Activated naive CD4-positive, alpha-beta T cell treated with anti-CD3 and anti-CD28 coated beads, Interleukin-2, amount 50 U/mL, for 24 hours (primary cell): ENCODE data around the gene TRAPPC2.
"Not testable (repeated sequence)": the region's sequence is repeated elsewhere in the genome, so short reads cannot be mapped to it uniquely, and the experiment has no call there.

Experiments used
- H3K27ac Mint-ChIP-seq: one replicate; pipeline ENCODE4 v1.8.0; 2021; ENCODE audit warnings: mild to moderate bottlenecking, mixed read lengths
- H3K27me3 Mint-ChIP-seq: one replicate; pipeline ENCODE4 v1.8.0; 2021; ENCODE audit warnings: mixed read lengths
- H3K36me3 Mint-ChIP-seq: one replicate; pipeline ENCODE4 v1.8.0; 2021; ENCODE audit warnings: mixed read lengths
- H3K4me1 Mint-ChIP-seq: one replicate; pipeline ENCODE4 v1.8.0; 2021; ENCODE audit warnings: mixed read lengths
- H3K4me3 Mint-ChIP-seq: one replicate; pipeline ENCODE4 v1.8.0; 2021; ENCODE audit warnings: mild to moderate bottlenecking, mixed read lengths
- H3K9me3 Mint-ChIP-seq: one replicate; pipeline ENCODE4 v1.8.0; 2021; ENCODE audit warnings: mixed read lengths

The TRAPPC2 gene

DNA sequence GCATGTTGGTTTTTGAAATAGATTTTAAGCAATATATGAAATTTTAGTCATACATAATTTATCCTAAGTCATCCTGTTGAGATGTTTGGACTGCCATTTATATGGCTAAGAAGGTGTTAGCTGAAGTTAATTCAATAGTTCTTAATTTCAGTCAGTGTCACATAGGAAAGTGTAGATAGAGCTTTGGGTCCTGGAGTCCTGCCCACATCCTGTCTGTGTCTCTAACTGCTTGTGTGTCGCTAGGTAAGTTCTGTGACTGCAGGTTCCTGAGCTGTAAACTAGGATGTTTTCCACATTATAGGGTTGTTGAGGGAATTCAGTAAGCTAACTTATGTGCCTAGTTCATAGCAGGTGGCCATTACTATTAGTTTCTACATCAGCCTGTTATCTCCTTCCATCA lies 20.8 kb upstream of the TRAPPC2 start:
- H3K4me1 Mint-ChIP-seq = peaks cover 31% of the 10 kb centered on the region
- no peak overlapping the region for H3K27ac Mint-ChIP-seq
- H3K27me3 Mint-ChIP-seq = no peaks in the 10 kb centered on the region
- peaks cover 15% of the 10 kb centered on the region for H3K36me3 Mint-ChIP-seq
- H3K4me3 Mint-ChIP-seq = no peak overlapping the region
- H3K9me3 Mint-ChIP-seq = no peaks in the 10 kb centered on the region

DNA sequence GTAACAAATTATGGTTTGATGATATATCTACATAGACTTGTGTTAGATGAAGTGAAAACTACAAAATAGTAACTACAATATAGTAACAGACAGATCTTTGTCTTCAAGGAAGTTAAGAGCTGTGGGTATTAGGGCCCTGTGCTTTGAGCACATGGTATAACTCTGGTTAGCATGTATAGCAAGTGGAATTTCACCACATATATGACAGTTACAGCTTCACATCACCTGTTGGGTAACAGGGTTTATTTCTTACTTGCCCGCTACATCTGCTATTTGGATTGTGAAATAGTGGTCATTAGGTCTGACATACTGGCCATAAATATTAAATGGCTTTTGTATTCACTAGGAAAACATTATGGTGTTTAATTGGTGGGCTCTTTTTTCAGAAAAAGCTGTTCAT lies 20.3 kb upstream of the TRAPPC2 start:
- Mint-ChIP-seq H3K9me3 (no peaks in the 10 kb centered on the region), H3K36me3 (peaks cover 13% of the 10 kb centered on the region), H3K27ac (no peak overlapping the region)

DNA sequence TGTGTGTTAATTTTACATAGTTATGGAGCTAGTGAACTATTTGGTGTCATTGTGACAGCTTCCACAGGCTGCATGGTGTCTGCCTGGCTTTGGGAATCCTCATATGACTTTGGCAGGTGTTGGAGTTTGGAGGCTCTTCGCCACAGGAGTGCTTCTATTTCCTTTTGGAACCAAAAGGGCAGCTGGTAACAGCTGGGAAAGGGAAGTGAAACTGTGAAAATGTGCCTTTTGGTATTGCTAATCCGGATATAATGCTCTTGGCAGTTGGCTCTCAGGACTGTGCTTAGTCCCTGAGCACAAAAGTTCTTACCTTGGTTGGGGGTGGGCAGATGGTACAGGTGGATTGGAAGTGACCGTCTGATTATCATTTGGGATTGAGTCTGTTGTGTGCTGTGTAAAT lies 18.2 kb upstream of the TRAPPC2 start:
- peaks cover 6% of the 10 kb centered on the region for H3K36me3 Mint-ChIP-seq
- H3K27ac Mint-ChIP-seq = peak overlapping the region; percentile 82
- H3K9me3 Mint-ChIP-seq = no peaks in the 10 kb centered on the region
- H3K4me1 Mint-ChIP-seq = peaks cover 31% of the 10 kb centered on the region
- no peaks in the 10 kb centered on the region for H3K27me3 Mint-ChIP-seq
- no peak overlapping the region for H3K4me3 Mint-ChIP-seq

More for the DNA sequence above, 20.3 kb upstream of the TRAPPC2 start:
- peaks cover 35% of the 10 kb centered on the region for H3K4me1 Mint-ChIP-seq
- H3K27me3 Mint-ChIP-seq = no peaks in the 10 kb centered on the region
- H3K4me3 Mint-ChIP-seq = no peak overlapping the region

DNA sequence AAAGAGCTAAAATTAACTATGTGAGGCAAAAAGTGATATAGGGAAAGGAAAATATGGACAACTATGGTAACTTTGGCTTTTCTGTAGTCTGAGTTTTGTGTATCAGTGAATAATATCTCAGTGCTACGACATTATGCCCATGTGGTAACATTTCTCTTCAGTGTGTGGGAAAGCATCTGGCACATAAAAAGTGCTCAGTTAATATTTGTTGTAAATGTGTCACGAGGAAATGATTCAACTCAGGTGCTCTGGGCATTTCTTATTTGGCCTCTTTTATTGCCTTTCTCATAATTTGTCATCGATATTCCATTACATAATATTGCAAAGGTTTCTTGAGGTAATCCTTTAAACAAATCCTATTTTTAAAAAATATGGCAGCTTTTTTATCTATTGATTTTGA lies 17.7 kb upstream of the TRAPPC2 start:
- Mint-ChIP-seq H3K9me3 (no peaks in the 10 kb centered on the region), H3K27ac (no peak overlapping the region), H3K36me3 (peaks cover 6% of the 10 kb centered on the region), H3K27me3 (no peaks in the 10 kb centered on the region), H3K4me3 (no peak overlapping the region), H3K4me1 (peaks cover 36% of the 10 kb centered on the region)

DNA sequence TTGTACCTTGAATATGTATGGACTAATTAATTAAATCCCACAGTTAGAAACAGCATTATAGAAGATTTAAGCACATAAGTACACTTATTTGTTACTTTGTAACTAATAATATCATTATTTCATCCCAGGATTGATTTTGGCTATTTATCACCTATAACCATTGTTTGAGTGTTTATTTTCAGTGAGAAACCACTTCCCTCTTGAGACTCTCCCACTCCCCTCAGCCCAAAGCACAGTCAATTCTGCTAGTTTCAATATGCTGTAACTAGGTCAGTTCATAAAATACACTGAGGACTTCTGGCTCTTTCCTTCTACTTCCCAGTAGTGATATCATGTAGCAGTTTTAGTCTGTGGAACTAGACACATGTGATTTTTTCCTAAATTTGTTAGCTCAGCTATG lies 16.4 kb upstream of the TRAPPC2 start:
- Mint-ChIP-seq H3K27ac (no peak overlapping the region), H3K36me3 (peaks cover 6% of the 10 kb centered on the region), H3K4me3 (no peak overlapping the region)

DNA sequence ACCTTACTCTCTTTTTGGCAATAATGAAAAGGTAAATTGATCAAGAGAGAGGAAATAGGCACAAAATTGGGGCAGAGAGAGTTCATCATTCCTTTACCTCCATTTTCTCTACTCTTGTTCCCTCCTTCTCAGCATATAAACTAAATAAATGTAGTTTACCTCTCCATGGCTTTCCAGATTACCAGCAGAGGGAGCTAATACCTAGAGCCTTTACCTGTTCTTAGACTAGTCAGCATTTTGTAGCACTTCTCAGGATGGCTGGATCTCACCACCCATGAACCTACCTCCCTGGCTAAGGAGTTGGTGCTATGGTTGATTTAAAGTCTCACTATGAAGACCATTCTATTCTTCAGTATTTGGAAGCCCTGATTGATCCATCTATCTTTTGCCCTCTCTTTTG lies 15.8 kb upstream of the TRAPPC2 start:
- peaks cover 6% of the 10 kb centered on the region for H3K36me3 Mint-ChIP-seq
- peaks cover 35% of the 10 kb centered on the region for H3K4me1 Mint-ChIP-seq
- no peak overlapping the region for H3K27ac Mint-ChIP-seq
- no peaks in the 10 kb centered on the region for H3K9me3 Mint-ChIP-seq
- H3K4me3 Mint-ChIP-seq = no peak overlapping the region
- H3K27me3 Mint-ChIP-seq = no peaks in the 10 kb centered on the region

More for the DNA sequence above, 16.4 kb upstream of the TRAPPC2 start:
- Mint-ChIP-seq H3K9me3 (no peaks in the 10 kb centered on the region), H3K27me3 (no peaks in the 10 kb centered on the region), H3K4me1 (peaks cover 40% of the 10 kb centered on the region)

DNA sequence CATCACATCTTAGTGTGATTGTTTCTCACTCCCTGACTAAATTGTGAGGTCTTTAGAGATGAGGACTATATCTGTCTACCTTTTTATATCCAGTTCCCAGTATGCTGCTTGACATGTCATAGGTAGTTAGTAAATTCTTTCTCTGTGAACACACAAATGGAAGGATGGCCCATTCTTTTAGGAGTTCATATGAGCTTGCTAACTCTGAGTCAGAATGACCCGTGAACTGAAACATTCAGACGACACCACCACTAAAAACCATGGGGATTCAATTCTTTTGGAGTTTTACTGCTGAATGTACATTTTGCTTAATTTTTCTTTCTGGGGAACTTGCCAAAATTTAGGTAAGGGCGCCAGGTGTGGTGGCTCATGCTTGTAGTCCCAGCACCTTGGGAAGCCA lies 14.1 kb upstream of the TRAPPC2 start:
- Mint-ChIP-seq H3K9me3 (no peaks in the 10 kb centered on the region), H3K36me3 (peaks cover 6% of the 10 kb centered on the region), H3K27ac (peak overlapping the region; percentile 81), H3K4me1 (peaks cover 34% of the 10 kb centered on the region), H3K27me3 (no peaks in the 10 kb centered on the region), H3K4me3 (no peak overlapping the region)

DNA sequence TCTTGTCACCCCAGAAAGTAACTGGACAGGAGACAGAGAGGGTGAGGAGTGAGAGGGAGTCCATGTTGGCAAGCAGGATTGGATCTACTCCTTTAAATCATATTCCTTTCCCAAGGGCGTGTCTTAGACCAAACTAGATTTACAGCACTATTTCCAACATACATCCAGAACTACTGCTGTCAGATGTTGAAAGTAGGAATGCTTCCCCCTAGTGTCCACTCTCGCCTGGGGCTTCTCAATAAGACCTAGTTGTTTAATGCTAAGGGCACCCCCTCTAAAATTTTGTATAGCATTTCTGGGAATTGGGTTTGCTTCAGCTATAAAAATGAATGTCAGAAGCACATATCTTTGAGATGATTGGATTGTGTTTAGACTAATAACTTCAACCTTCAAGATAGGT lies 13.4 kb upstream of the TRAPPC2 start:
- no peaks in the 10 kb centered on the region for H3K9me3 Mint-ChIP-seq
- no peaks in the 10 kb centered on the region for H3K27me3 Mint-ChIP-seq
- H3K27ac Mint-ChIP-seq = peak overlapping the region; percentile 86
- H3K4me1 Mint-ChIP-seq = peaks cover 31% of the 10 kb centered on the region
- no peak overlapping the region for H3K4me3 Mint-ChIP-seq
- peaks cover 2% of the 10 kb centered on the region for H3K36me3 Mint-ChIP-seq

DNA sequence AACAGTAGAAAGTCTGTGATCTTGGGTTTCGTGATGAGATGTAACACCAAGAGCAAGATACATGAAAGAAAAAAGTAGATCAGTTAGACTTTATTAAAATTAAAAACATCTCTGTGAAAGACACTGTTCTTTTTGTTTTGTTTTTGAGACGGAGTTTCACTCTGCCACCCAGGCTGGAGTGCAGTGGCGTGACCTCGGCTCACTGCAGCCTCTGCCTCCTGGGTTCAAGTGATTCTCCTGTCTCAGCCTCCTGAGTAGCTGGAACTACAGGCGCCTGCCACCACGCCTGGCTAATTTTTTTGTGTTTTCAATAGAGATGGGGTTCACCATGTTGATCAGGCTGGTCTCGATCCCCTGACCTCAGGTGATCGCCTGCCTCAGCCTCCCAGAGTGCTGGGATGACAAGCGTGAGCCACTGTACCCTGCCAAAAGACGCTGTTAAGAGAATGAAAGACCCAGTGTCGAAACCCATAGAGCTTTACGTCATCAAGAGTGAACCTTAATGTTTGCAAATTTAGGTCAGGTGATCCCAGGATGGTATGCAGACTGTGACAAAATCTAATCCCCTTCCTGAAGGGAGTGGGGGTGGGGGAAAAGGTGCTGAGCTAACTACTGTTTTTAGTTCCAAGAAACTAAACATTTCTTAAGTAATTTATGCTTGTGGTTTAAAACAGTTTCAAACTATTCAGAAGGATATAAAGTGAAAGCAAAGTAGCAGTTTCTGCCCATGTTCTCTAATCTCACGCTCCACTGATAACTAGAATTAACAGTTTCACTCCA lies 8.2 kb upstream of the TRAPPC2 start:
- Mint-ChIP-seq H3K36me3 (no peaks in the 10 kb centered on the region), H3K27me3 (no peaks in the 10 kb centered on the region), H3K4me3 (peak overlapping the region; percentile 52), H3K9me3 (no peaks in the 10 kb centered on the region), H3K27ac (peak overlapping the region; percentile 72), H3K4me1 (peaks cover 31% of the 10 kb centered on the region)

DNA sequence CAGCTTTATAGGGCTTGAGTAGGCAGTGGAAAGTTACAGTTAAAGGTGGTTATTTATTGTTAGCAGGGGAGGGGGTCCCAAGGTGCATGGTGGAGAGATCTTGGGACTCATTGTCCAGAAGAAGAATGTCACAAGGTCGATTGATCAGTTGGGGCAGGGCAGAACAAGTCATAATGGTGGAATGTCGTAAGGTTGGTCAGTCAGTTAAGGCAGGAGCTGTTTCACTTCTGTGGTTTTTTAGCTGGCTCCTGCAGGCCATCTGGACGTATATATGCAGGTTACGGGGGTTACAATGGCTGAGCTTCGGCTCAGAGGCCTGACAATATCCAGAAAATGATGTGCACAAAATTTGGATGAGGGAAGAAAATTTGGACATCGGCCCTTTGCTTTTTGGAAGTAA lies 7.3 kb upstream of the TRAPPC2 start:
- Mint-ChIP-seq H3K9me3 (no peaks in the 10 kb centered on the region), H3K27ac (peak overlapping the region; percentile 72), H3K27me3 (no peaks in the 10 kb centered on the region), H3K4me1 (peaks cover 29% of the 10 kb centered on the region), H3K36me3 (no peaks in the 10 kb centered on the region), H3K4me3 (no peak overlapping the region)

DNA sequence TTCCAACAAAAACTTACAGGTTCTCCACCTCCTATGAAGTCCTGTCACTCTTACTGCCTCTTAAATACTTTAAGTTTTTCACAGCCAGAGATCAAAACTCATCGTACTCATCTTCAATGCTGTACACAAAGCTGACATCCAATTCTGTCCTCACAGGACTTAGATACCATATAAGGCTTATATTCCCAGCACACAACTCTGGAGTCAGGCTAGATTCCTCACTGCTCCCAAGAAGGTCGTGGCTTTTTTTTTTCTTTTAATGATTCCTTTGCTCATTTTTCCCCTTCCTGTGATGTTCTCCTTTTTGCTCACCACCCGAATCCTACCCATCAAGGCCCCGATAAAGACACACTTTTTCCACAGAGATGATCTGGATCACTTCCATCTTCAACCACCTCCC lies 914 bp downstream of the TRAPPC2 start:
- Mint-ChIP-seq H3K4me1 (peaks cover 64% of the 10 kb centered on the region), H3K4me3 (peak overlapping the region; percentile 99), H3K36me3 (peaks cover 23% of the 10 kb centered on the region), H3K27me3 (no peaks in the 10 kb centered on the region), H3K9me3 (no peaks in the 10 kb centered on the region), H3K27ac (peak overlapping the region; percentile 98)

DNA sequence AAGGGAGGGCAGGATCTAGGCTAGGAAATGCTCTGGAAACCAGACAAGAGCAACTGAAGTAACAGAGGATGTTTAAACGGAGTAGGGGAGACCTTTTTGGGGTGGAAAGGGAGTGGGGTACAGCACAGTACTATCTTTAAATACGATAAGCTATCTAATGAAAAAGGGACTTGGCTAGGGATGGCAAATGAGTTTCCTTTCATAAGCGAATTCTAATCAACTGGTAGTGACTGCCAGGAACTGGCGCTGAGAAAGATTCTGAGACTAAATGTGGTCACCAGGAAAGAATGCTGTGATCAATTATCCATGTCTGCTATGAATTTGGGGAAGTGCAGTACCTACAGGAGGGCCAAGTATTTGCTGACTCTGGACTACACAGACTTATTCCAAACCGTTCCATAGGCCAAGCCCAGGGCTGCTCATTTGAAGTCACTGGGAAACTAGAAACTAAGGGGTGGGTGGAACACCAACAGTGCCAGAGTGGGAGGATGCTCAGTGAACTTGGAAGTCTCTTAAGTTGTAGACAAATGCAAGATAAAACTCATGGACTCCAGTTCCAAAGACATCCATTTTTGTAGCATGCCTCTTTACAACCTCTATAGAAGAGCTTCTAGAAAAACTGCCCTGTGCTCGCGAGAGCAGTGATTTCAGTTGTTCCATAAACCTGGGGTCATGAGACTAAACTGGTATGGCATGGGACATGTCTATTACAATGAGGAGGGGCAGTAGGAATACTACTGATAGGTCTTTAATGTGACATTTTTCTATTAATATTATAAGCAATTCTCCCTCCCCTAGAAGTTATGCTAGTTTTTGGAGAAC lies 2.0 kb downstream of the TRAPPC2 start:
- Mint-ChIP-seq H3K27ac (peak overlapping the region; percentile 52), H3K9me3 (no peaks in the 10 kb centered on the region), H3K27me3 (no peaks in the 10 kb centered on the region), H3K4me1 (peaks cover 73% of the 10 kb centered on the region), H3K36me3 (peaks cover 27% of the 10 kb centered on the region), H3K4me3 (peak overlapping the region; percentile 99)

DNA sequence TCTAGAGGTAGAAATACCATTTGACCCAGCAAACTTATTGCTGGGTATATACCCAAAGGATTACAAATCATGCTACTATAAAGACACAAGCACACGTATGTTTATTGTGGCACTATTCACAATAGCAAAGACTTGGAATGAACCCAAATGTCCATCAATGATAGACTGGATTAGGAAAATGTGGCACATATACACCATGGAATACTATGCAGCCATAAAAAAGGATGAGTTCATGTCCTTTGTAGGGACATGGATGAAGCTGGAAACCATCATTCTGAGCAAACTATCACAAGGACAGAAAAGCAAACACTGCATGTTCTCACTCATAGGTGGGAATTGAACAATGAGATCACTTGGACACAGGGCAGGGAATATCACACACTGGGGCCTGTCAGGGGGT lies 3.9 kb downstream of the TRAPPC2 start:
- not testable (repeated sequence) for H3K27me3 Mint-ChIP-seq, H3K4me3 Mint-ChIP-seq, H3K27ac Mint-ChIP-seq, H3K9me3 Mint-ChIP-seq
- Mint-ChIP-seq H3K4me1 (peaks cover 78% of the 10 kb centered on the region), H3K36me3 (peaks cover 39% of the 10 kb centered on the region)

DNA sequence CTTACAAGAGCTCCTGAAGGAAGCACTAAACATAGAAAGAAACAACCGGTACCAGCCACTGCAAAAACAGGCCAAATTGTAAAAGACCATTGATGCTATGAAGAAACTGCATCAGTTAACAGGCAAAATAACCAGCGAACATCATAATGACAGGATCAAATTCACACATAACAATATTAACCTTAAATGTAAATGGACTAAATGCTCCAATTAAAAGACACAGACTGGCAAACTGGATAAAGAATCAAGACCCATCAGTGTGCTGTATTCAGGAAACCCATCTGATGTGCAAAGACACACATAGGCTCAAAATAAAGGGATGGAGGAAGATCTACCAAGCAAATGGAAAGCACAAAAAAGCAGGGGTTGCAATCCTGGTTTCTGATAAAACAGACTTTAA lies 7.8 kb downstream of the TRAPPC2 start:
- not testable (repeated sequence) for H3K27ac Mint-ChIP-seq, H3K27me3 Mint-ChIP-seq, H3K9me3 Mint-ChIP-seq
- peaks cover 78% of the 10 kb centered on the region for H3K4me1 Mint-ChIP-seq
- H3K4me3 Mint-ChIP-seq = peak overlapping the region; percentile 33
- H3K36me3 Mint-ChIP-seq = peaks cover 29% of the 10 kb centered on the region

DNA sequence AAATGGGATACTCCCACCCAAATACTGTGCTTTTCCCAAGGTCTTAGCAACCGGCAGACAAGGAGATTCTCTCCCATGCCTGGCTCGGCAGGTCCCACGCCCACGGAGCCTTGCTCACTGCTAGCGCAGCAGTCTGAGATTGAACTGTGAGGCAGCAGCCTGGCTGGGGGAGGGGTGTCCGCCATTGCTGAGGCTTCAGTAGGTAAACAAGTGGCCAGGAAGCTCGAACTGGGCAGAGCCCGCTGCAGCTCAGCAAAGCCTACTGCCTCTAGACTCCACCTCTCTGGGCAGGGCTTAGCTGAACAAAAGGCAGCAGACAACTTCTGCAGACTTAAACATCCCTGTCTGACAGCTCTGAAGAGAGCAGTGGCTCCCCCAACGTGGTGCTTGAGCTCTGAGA lies 9.5 kb downstream of the TRAPPC2 start:
- not testable (repeated sequence) for H3K27ac Mint-ChIP-seq, H3K27me3 Mint-ChIP-seq, H3K9me3 Mint-ChIP-seq, H3K4me3 Mint-ChIP-seq
- H3K4me1 Mint-ChIP-seq = peaks cover 76% of the 10 kb centered on the region
- peaks cover 25% of the 10 kb centered on the region for H3K36me3 Mint-ChIP-seq

DNA sequence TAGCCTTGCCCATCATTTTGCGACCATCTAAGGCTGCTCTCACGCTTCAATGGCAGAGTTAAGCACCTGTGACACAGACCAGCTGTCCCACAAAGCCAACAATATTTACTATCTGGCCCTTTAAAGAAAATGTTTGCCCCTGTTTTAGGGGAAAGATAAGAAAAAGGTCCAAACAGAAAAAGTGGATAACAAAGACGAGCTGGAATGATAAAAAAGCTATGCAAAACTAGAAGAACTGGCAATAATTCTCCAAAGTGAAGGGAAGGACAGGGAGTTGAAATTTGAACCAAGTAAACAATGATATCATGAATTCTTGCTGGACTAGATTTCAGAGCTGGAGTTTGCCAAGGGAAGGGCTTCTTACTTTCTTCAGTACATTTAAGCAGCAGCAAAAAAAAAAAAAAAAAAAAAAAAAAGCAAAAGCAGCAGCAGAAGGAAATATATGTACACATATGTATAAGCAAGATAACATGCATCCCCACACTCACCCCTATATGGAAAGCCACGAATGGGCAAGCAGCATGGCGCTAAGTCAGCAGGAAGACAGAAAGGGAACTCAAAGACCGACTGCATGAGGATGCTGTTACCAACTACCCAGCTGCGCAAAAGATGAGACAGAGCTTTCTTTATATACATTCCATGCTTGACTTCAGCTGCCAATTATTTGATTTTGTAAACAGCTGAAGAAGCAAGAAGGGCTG lies 12.5 kb downstream of the TRAPPC2 start:
- Mint-ChIP-seq H3K27me3 (no peaks in the 10 kb centered on the region), H3K27ac (peak overlapping the region; percentile 39), H3K9me3 (no peaks in the 10 kb centered on the region), H3K4me3 (no peak overlapping the region), H3K36me3 (peaks cover 12% of the 10 kb centered on the region), H3K4me1 (peaks cover 74% of the 10 kb centered on the region)
